GM21723 (cell line): ENCODE data around the gene EP400.
"Not testable (repeated sequence)": the region's sequence is repeated elsewhere in the genome, so short reads cannot be mapped to it uniquely, and the experiment has no call there.

Experiments
- ATAC-seq: cut with Tn5 transposase; IDR thresholded peaks from one replicate; pipeline ENCODE4 v1.9.1; 2021; ENCODE audit warnings: mild to moderate bottlenecking, moderate library complexity; ENCODE audit not compliant: unreplicated experiment

Gene EP400

GRCh38 chr12:132043216-132043615, 93.5 kb downstream of the EP400 start:
- ATAC-seq, result no peak

GRCh38 chr12:132043770-132044467, 94.2 kb downstream of the EP400 start:
- no peak for ATAC-seq

- ATAC-seq, result no peak
Observed at GRCh38 chr12:132044661-132045412, 95.1 kb downstream of the EP400 start.

GRCh38 chr12:132045751-132046150, 96.0 kb downstream of the EP400 start:
- no peak for ATAC-seq

GRCh38 chr12:132046561-132046960, 96.8 kb downstream of the EP400 start:
- no peak for ATAC-seq

- ATAC-seq, result not testable (repeated sequence)
Observed at GRCh38 chr12:132047630-132048029, 97.9 kb downstream of the EP400 start.

GRCh38 chr12:132049442-132049841, 99.7 kb downstream of the EP400 start:
- ATAC-seq, result no peak

GRCh38 chr12:132049876-132050275, 100.1 kb downstream of the EP400 start:
- ATAC-seq, result no peak

- ATAC-seq, result not testable (repeated sequence)
Observed at GRCh38 chr12:132051718-132052117, 102.0 kb downstream of the EP400 start.

- no peak for ATAC-seq
Observed at GRCh38 chr12:132052196-132052932, 102.6 kb downstream of the EP400 start.

GRCh38 chr12:132053338-132054330, 103.9 kb downstream of the EP400 start:
- no peak for ATAC-seq

GRCh38 chr12:132054983-132055382, 105.2 kb downstream of the EP400 start:
- ATAC-seq, result no peak

- no peak for ATAC-seq
Observed at GRCh38 chr12:132055535-132056096, 105.9 kb downstream of the EP400 start.

GRCh38 chr12:132056320-132056719, 106.6 kb downstream of the EP400 start:
- ATAC-seq, result no peak

GRCh38 chr12:132056951-132057350, 107.2 kb downstream of the EP400 start:
- ATAC-seq, result no peak

GRCh38 chr12:132057691-132058090, 107.9 kb downstream of the EP400 start:
- ATAC-seq, result no peak

GRCh38 chr12:132061197-132061596, 111.5 kb downstream of the EP400 start:
- ATAC-seq, result no peak

- no peak for ATAC-seq
Observed at GRCh38 chr12:132061641-132062430, 112.1 kb downstream of the EP400 start.

- ATAC-seq, result no peak
Observed at GRCh38 chr12:132062481-132062880, 112.7 kb downstream of the EP400 start.
